HCEC 1CT (cell line): ENCODE results near the gene MINAR2.

Experiments used
- DNase-seq: peaks from one replicate; pipeline ENCODE4 v3.0.0-alpha.2; 2017

MINAR2 gene

GRCh38 chr5:129773376-129773775, 25.5 kb downstream of the MINAR2 start:
- DNase-seq = no peak

- no peak for DNase-seq
Measured at GRCh38 chr5:129781594-129781993, 33.7 kb downstream of the MINAR2 start.

GRCh38 chr5:129803403-129803802, 55.5 kb downstream of the MINAR2 start:
- no peak for DNase-seq

DNA sequence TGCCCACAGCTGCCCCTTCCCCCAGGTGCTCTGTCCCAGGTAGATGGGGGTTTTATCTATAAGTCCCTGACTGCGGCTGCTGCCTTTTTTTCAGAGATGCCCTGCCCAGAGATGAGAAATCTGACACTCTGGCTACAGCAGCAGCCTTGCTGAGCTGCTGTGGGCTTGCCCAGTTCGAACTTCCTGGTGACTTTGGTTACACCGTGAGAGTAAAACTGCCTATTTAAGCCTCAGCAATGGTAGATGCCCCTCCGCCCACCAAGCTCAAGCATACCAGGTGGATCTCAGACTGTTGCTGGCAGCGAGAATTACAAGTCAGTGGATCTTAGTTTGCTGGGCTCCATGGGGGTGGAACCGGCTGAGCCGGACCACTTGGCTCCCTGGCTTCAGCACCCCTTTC, 56.8 kb downstream of the MINAR2 start:
- no peak for DNase-seq

- DNase-seq = no peak
Measured at GRCh38 chr5:129807162-129807814, 59.4 kb downstream of the MINAR2 start.
